SK-N-SH (cell line): ENCODE data around the gene CDS2. TPM values are rescaled to one million over a fixed set of nuclear protein-coding genes. Genes with fewer than 3 reads are reported as not detected.
A peak's percentile ranks its signal among the peaks of the same experiment; 100 is the strongest.

Experiments used
- CTCF ChIA-PET: fragments of 300-600, 350-600 bp; formaldehyde crosslinking; extraction: SDS; loops from one replicate; lab custom pipeline; 2021; lab: Yijun Ruan, JAX
- POLR2A ChIA-PET: fragments of 350-600 bp; sonication (Branson Sonifier 250); formaldehyde crosslinking; extraction: SDS; loops from one replicate; lab custom pipeline; 2020; ENCODE audit warnings: antibody characterized with exemption, inconsistent platforms; lab: Yijun Ruan, JAX
- DNase-seq: peaks from one replicate; pipeline ENCODE4 v3.0.0; 2012
- H2AFZ ChIP-seq: fragments of 200-600 bp; sonication (generic); 2 replicates; pipeline ENCODE4 v1.8.1; 2016; ENCODE audit warnings: antibody characterized with exemption, mild to moderate bottlenecking, low read depth
- H3F3A ChIP-seq: fragments of 200-600 bp; sonication (generic); replicated peaks from 2 replicates; pipeline ENCODE3; 2016; ENCODE audit warnings: antibody characterized with exemption, mild to moderate bottlenecking; ENCODE audit not compliant: insufficient read depth
- H3K27ac ChIP-seq, 2 experiments: fragments of 200-500 bp in 1 of 2; fragments of 200-600 bp in 1 of 2; sonication (Bioruptor generic) in 1 of 2; sonication (generic), shearing (Covaris generic) in 1 of 2; 2 replicates each; pipeline versions ENCODE4 v1.5.1 to v1.6.1; 2014 to 2016; ENCODE audit warnings: low read depth in 2 of 2, inconsistent platforms in 1 of 2, low read length in 1 of 2, mild to moderate bottlenecking in 1 of 2, mixed read lengths in 1 of 2
- H3K27me3 ChIP-seq: fragments of 200-600 bp; sonication (generic), shearing (Covaris generic); 2 replicates; pipeline ENCODE4 v1.6.1; 2016; ENCODE audit warnings: mixed run types; ENCODE audit not compliant: insufficient read depth
- H3K36me3 ChIP-seq, 2 experiments: fragments of 200-500 bp in 1 of 2; fragments of 200-600 bp in 1 of 2; sonication (Bioruptor generic) in 1 of 2; sonication (generic) in 1 of 2; replicated peaks in 1 of 2; 2 replicates each; pipeline versions ENCODE3 to v1.5.1; 2014 to 2016; ENCODE audit warnings: low read length in 1 of 2, mild to moderate bottlenecking in 1 of 2; ENCODE audit not compliant: insufficient read depth in 2 of 2, control insufficient read depth in 1 of 2
- H3K4me1 ChIP-seq, 2 experiments: fragments of 200-500 bp in 1 of 2; fragments of 200-600 bp in 1 of 2; sonication (Bioruptor generic) in 1 of 2; sonication (generic), shearing (Covaris generic) in 1 of 2; 2 replicates each; pipeline versions ENCODE4 v1.5.1 to v1.6.1; 2014 to 2016; ENCODE audit warnings: low read depth in 1 of 2, low read length in 1 of 2, mixed run types in 1 of 2; ENCODE audit not compliant: insufficient read depth in 2 of 2, control insufficient read depth in 1 of 2
- H3K4me2 ChIP-seq: fragments of 200-600 bp; sonication (generic), shearing (Covaris generic); 2 replicates; pipeline ENCODE4 v1.6.1; 2017; ENCODE audit warnings: mixed run types
- H3K4me3 ChIP-seq, 2 experiments: fragments of 200-500 bp in 1 of 2; fragments of 200-600 bp in 1 of 2; sonication (Bioruptor generic) in 1 of 2; sonication (generic), shearing (Covaris generic) in 1 of 2; 2 replicates each; pipeline versions ENCODE4 v1.5.1 to v1.8.1; 2014 to 2016; ENCODE audit warnings: low read depth in 2 of 2, inconsistent platforms in 1 of 2, low read length in 1 of 2, mild to moderate bottlenecking in 1 of 2, mixed read lengths in 1 of 2, moderate library complexity in 1 of 2
- H3K79me2 ChIP-seq: fragments of 200-600 bp; sonication (generic); 2 replicates; pipeline ENCODE4 v1.8.1; 2017; ENCODE audit warnings: mild to moderate bottlenecking; ENCODE audit not compliant: insufficient read depth
- H3K9ac ChIP-seq: fragments of 200-600 bp; sonication (generic); 2 replicates; pipeline ENCODE4 v1.6.1; 2017; ENCODE audit warnings: mixed run types
- H3K9me2 ChIP-seq: fragments of 200-600 bp; sonication (generic); 2 replicates; pipeline ENCODE4 v1.6.1; 2017; ENCODE audit warnings: mixed run types
- H3K9me3 ChIP-seq: fragments of 200-600 bp; sonication (generic); 2 replicates; pipeline ENCODE4 v1.6.1; 2017; ENCODE audit warnings: mixed run types, mild to moderate bottlenecking, moderate library complexity
- H4K20me1 ChIP-seq: fragments of 200-600 bp; sonication (generic); 2 replicates; pipeline ENCODE4 v1.6.1; 2017; ENCODE audit warnings: mild to moderate bottlenecking, mixed run types; ENCODE audit not compliant: insufficient read depth
- CHD2 ChIP-seq: fragments of 150-350 bp; IDR thresholded peaks from 2 replicates; pipeline ENCODE4 v1.6.1; 2018; ENCODE audit warnings: low read length; ENCODE audit not compliant: partially characterized antibody
- ELF1 ChIP-seq: IDR thresholded peaks from 2 replicates; pipeline ENCODE4 v1.4.0; 2012
- FOSL2 ChIP-seq: IDR thresholded peaks from 2 replicates; pipeline ENCODE4 v1.4.0; 2012; ENCODE audit warnings: low read depth, mild to moderate bottlenecking, moderate library complexity, borderline replicate concordance
- FOXJ3 ChIP-seq: sonication (generic); formaldehyde crosslinking; IDR thresholded peaks from 2 replicates; pipeline ENCODE4 v1.5.1; 2020; ENCODE audit warnings: mild to moderate bottlenecking, missing genetic modification reagents
- FOXM1 ChIP-seq: IDR thresholded peaks from 2 replicates; pipeline ENCODE4 v1.4.0; 2012; ENCODE audit warnings: low read depth, mild to moderate bottlenecking
- GATA2 ChIP-seq: sonication (generic); formaldehyde crosslinking; IDR thresholded peaks from 2 replicates; pipeline ENCODE4 v1.5.0; 2020; ENCODE audit warnings: mild to moderate bottlenecking, missing genetic modification reagents
- IRF3 ChIP-seq: fragments of 150-350 bp; IDR thresholded peaks from 2 replicates; pipeline ENCODE4 v1.6.1; 2016; ENCODE audit warnings: mild to moderate bottlenecking, low read depth, low read length
- JUND ChIP-seq: IDR thresholded peaks from 2 replicates; pipeline ENCODE4 v1.4.0; 2012
- PBX3 ChIP-seq: IDR thresholded peaks from 2 replicates; pipeline ENCODE4; 2012
- RCOR1 ChIP-seq: fragments of 150-350 bp; IDR thresholded peaks from 2 replicates; pipeline ENCODE4 v1.6.1; 2017; ENCODE audit warnings: antibody characterized with exemption, low read length
- RXRA ChIP-seq: IDR thresholded peaks from 2 replicates; pipeline ENCODE4 v1.4.0; 2012; ENCODE audit warnings: low read depth, mild to moderate bottlenecking, borderline replicate concordance
- SIN3A ChIP-seq: IDR thresholded peaks from 2 replicates; pipeline ENCODE4 v1.6.1; 2012; ENCODE audit warnings: low read depth, mild to moderate bottlenecking, low read length, moderate library complexity, borderline replicate concordance
- SMC3 ChIP-seq: IDR thresholded peaks from 2 replicates; pipeline ENCODE4 v1.6.1; 2012; ENCODE audit warnings: low read depth, low read length, improper control_type of control experiment
- TAF1 ChIP-seq: IDR thresholded peaks from 2 replicates; pipeline ENCODE4 v1.6.1; 2012; ENCODE audit warnings: low read depth, mild to moderate bottlenecking, low read length, moderate library complexity, borderline replicate concordance
- TCF12 ChIP-seq: IDR thresholded peaks from 2 replicates; pipeline ENCODE4 v1.4.0; 2012
- USF2 ChIP-seq: fragments of 150-350 bp; IDR thresholded peaks from 2 replicates; pipeline ENCODE4 v1.6.1; 2017; ENCODE audit warnings: antibody characterized with exemption, low read length, low read depth, borderline replicate concordance
- YY1 ChIP-seq: IDR thresholded peaks from 2 replicates; pipeline ENCODE4 v1.4.0; 2012; ENCODE audit warnings: low read depth, mild to moderate bottlenecking
- ZBTB33 ChIP-seq: IDR thresholded peaks from 2 replicates; pipeline ENCODE4 v1.4.0; 2012; ENCODE audit warnings: low read depth, borderline replicate concordance
- WGBS: methylation state at CpG from one replicate; pipeline ENCODE4 v1.1.6; 2017; ENCODE audit warnings: low lambda C conversion rate; 5-methylcytosine and 5-hydroxymethylcytosine counted together
- polyA plus RNA-seq, 3 experiments: library from polyadenylated mRNA; depleted of rRNA; stranded (reverse); fragments of >200 nt; gene quantifications; 2 replicates each; pipeline ENCODE4 v1.2.3, GENCODE V29; 2012

CDS2 gene
- polyA plus RNA-seq, 1 of the 3 experiments (the other 2 are of a cell fraction) = 13.9 TPM

GRCh38 chr20:5215672-5216304 lies 89.0 kb downstream of the CDS2 start:
- Histone ChIP-seq H4K20me1 (no peaks in the 10 kb centered on the region), H3K27ac (peak overlapping the region; percentile 20 to 53; a peak in 2 of 4 replicates), H3K79me2 (no peaks in the 10 kb centered on the region), H3K36me3 (no peaks in the 10 kb centered on the region), H3K9ac (no peak overlapping the region), H3K4me3 (no peak overlapping the region), H3K4me1 (peaks cover 4 to 6% of the 10 kb centered on the region in 2 experiments; a peak in 3 of 4 replicates), H2AFZ (no peak overlapping the region), H3K9me2 (no peaks in the 10 kb centered on the region), H3F3A (peaks cover 5% of the 10 kb centered on the region)
- CTCF ChIA-PET = interaction anchor here (1.2 to 5.7 kb wide), 5 partner anchors 10 to 232 kb away, joined by 3 to 42 read pairs (median 3); partner anchors contain the start of gene CDS2
- DNase-seq = no peak
- POLR2A ChIA-PET = no interaction called here
- 76% methylated on average over 4 of the region's 4 CpGs for WGBS
- TF ChIP-seq ZBTB33 (no peak), TCF12 (peak; percentile 8; the same call in 1 of the 2 replicates)
- TF ChIP-seq, all 33 proteins: peak for 1
- no peaks in the 10 kb centered on the region for H3K9me3 ChIP-seq
- no peak overlapping the region for H3K4me2 ChIP-seq
- no peaks in the 10 kb centered on the region for H3K27me3 ChIP-seq

- no peaks in the 10 kb centered on the region for H3K9me3 ChIP-seq
- no peak overlapping the region for H2AFZ ChIP-seq
- H3K79me2 ChIP-seq = no peaks in the 10 kb centered on the region
- 93% methylated on average over 3 of the region's 3 CpGs for WGBS
- peaks cover 4 to 6% of the 10 kb centered on the region in 2 experiments; a peak in 3 of 4 replicates for H3K4me1 ChIP-seq
- H3K4me3 ChIP-seq = no peak overlapping the region
- H3K4me2 ChIP-seq = no peak overlapping the region
- H3K36me3 ChIP-seq = no peaks in the 10 kb centered on the region
- H3K27ac ChIP-seq = no peak overlapping the region
- no peak overlapping the region for H3K9ac ChIP-seq
- H3K9me2 ChIP-seq = no peaks in the 10 kb centered on the region
- peaks cover 5% of the 10 kb centered on the region for H3F3A ChIP-seq
- ChIA-PET POLR2A (no interaction called here), CTCF (interaction anchor here (1.3 to 5.7 kb wide), 3 partner anchors 11 to 231 kb away, joined by 3 to 42 read pairs (median 6); no protein-coding TSS in a partner anchor)
- DNase-seq = no peak
- H4K20me1 ChIP-seq = no peaks in the 10 kb centered on the region
- H3K27me3 ChIP-seq = no peaks in the 10 kb centered on the region
- TF ChIP-seq RXRA = no peak
- TF ChIP-seq SIN3A = no peak
- TF ChIP-seq FOXM1 = no peak
- no peak for TF ChIP-seq CHD2
- no peak for TF ChIP-seq TAF1
- TF ChIP-seq RCOR1 = no peak
- TF ChIP-seq JUND = no peak
- no peak for TF ChIP-seq FOSL2
- TF ChIP-seq GATA2 = no peak
- TF ChIP-seq YY1 = no peak
- no peak for TF ChIP-seq ZBTB33
- no peak for TF ChIP-seq ELF1
- TF ChIP-seq FOXJ3 (CRISPR knock-in tag) = no peak
- no peak for TF ChIP-seq SMC3
- TF ChIP-seq IRF3 = no peak
- TF ChIP-seq TCF12 = no peak
- no peak for TF ChIP-seq PBX3
- TF ChIP-seq USF2 = no peak
Measured at GRCh38 chr20:5216663-5217062, 89.9 kb downstream of the CDS2 start.
